ENCODE results near the gene NAA15.

Gene NAA15

GRCh38 chr4:139331185-139331584, 29.9 kb downstream of the NAA15 start:
- no peak for TF ChIP-seq EZH2phosphoT487 (IDR thresholded peaks at IDR 0.05; ENCODE audit: borderline replicate concordance, low read length)
- no peak for TF ChIP-seq CTCF (IDR thresholded peaks at IDR 0.05; ENCODE audit: low read depth, low read length, poor library complexity, severe bottlenecking)
- peaks cover 99% of the 10 kb centered on the region for H3K79me2 ChIP-seq (ENCODE audit: control insufficient read depth, low read length)
- H3K27me3 ChIP-seq (ENCODE audit: control insufficient read depth, low read length): no peaks in the 10 kb centered on the region
- H3K36me3 ChIP-seq (ENCODE audit: control insufficient read depth, low read length): peaks cover 53% of the 10 kb centered on the region
- peaks cover 3% of the 10 kb centered on the region; the same call in 1 of the 2 replicates for H3F3A ChIP-seq (ENCODE audit: control insufficient read depth, insufficient read depth)
- H3K4me1 ChIP-seq (ENCODE audit: control insufficient read depth, low read length): peaks cover 38% of the 10 kb centered on the region
- H3K27ac ChIP-seq (ENCODE audit: low read depth, low read length): no peak overlapping the region
- no peak overlapping the region for H3K4me3 ChIP-seq (ENCODE audit: low read length)
- no peaks in the 10 kb centered on the region for H3K9me2 ChIP-seq (replicated peaks; ENCODE audit: control insufficient read depth, low read length)
- H3K9me3 ChIP-seq (ENCODE audit: control insufficient read depth, insufficient read depth, low read length): no peaks in the 10 kb centered on the region
- H4K20me1 ChIP-seq (ENCODE audit: control insufficient read depth, insufficient read depth, low read depth, low read length): peaks cover 19% of the 10 kb centered on the region; the same call in 1 of the 2 replicates
- H3K4me2 ChIP-seq (ENCODE audit: low read length): no peak overlapping the region

- no peak overlapping the region for H3K27ac ChIP-seq (ENCODE audit: low read depth, low read length)
- no peaks in the 10 kb centered on the region for H3K27me3 ChIP-seq (ENCODE audit: control insufficient read depth, low read length)
- no peak overlapping the region for H3K4me2 ChIP-seq (ENCODE audit: low read length)
- H3K4me3 ChIP-seq (ENCODE audit: low read length): no peak overlapping the region
- TF ChIP-seq CTCF (IDR thresholded peaks at IDR 0.05; ENCODE audit: low read depth, low read length, poor library complexity, severe bottlenecking) (no peak), EZH2phosphoT487 (IDR thresholded peaks at IDR 0.05; ENCODE audit: borderline replicate concordance, low read length) (no peak)
- H4K20me1 ChIP-seq (ENCODE audit: control insufficient read depth, insufficient read depth, low read depth, low read length): peaks cover 16% of the 10 kb centered on the region; the same call in 1 of the 2 replicates
- no peaks in the 10 kb centered on the region for H3K9me2 ChIP-seq (replicated peaks; ENCODE audit: control insufficient read depth, low read length)
- H3K4me1 ChIP-seq (ENCODE audit: control insufficient read depth, low read length): peaks cover 47% of the 10 kb centered on the region
- H3F3A ChIP-seq (ENCODE audit: control insufficient read depth, insufficient read depth): peaks cover 3% of the 10 kb centered on the region
- H3K9me3 ChIP-seq (ENCODE audit: control insufficient read depth, insufficient read depth, low read length): no peaks in the 10 kb centered on the region
- peaks cover 97% of the 10 kb centered on the region for H3K79me2 ChIP-seq (ENCODE audit: control insufficient read depth, low read length)
- H3K36me3 ChIP-seq (ENCODE audit: control insufficient read depth, low read length): peaks cover 53% of the 10 kb centered on the region
These were observed 31.7 kb downstream of the NAA15 start for GRCh38 chr4:139333046-139333445.

- H3K4me3 ChIP-seq (ENCODE audit: low read length): no peak overlapping the region
- peak overlapping the region; percentile 14; the same call in 1 of the 2 replicates for H3K27ac ChIP-seq (ENCODE audit: low read depth, low read length)
- H3K4me1 ChIP-seq (ENCODE audit: control insufficient read depth, low read length): peaks cover 69% of the 10 kb centered on the region
- H3K36me3 ChIP-seq (ENCODE audit: control insufficient read depth, low read length): peaks cover 72% of the 10 kb centered on the region
- H3F3A ChIP-seq (ENCODE audit: control insufficient read depth, insufficient read depth): peaks cover 12% of the 10 kb centered on the region
- H3K9me3 ChIP-seq (ENCODE audit: control insufficient read depth, insufficient read depth, low read length): no peaks in the 10 kb centered on the region
- H4K20me1 ChIP-seq (ENCODE audit: control insufficient read depth, insufficient read depth, low read depth, low read length): no peaks in the 10 kb centered on the region
- TF ChIP-seq CTCF (IDR thresholded peaks at IDR 0.05; ENCODE audit: low read depth, low read length, poor library complexity, severe bottlenecking): no peak
- peaks cover 89% of the 10 kb centered on the region for H3K79me2 ChIP-seq (ENCODE audit: control insufficient read depth, low read length)
- H3K27me3 ChIP-seq (ENCODE audit: control insufficient read depth, low read length): no peaks in the 10 kb centered on the region
- no peaks in the 10 kb centered on the region for H3K9me2 ChIP-seq (replicated peaks; ENCODE audit: control insufficient read depth, low read length)
- peak overlapping the region; percentile 14; the same call in 1 of the 2 replicates for H3K4me2 ChIP-seq (ENCODE audit: low read length)
These were observed 36.3 kb downstream of the NAA15 start for GRCh38 chr4:139337612-139338011.
